T-helper 2 cell (primary cell): ENCODE results near the gene IWS1.
"Not testable (repeated sequence)": the region's sequence is repeated elsewhere in the genome, so short reads cannot be mapped to it uniquely, and the experiment has no call there.

ENCODE experiments used
- DNase-seq, 5 experiments: peaks; one replicate each; pipeline versions ENCODE4 v3.0.0 to v3.0.0-alpha.2; 2012 to 2022

Gene IWS1

GRCh38 chr2:127527001-127527804 lies 914 bp upstream of the IWS1 start:
- no peak for DNase-seq

GRCh38 chr2:127525691-127526131 lies 578 bp downstream of the IWS1 start:
- DNase-seq, result no peak

DNA sequence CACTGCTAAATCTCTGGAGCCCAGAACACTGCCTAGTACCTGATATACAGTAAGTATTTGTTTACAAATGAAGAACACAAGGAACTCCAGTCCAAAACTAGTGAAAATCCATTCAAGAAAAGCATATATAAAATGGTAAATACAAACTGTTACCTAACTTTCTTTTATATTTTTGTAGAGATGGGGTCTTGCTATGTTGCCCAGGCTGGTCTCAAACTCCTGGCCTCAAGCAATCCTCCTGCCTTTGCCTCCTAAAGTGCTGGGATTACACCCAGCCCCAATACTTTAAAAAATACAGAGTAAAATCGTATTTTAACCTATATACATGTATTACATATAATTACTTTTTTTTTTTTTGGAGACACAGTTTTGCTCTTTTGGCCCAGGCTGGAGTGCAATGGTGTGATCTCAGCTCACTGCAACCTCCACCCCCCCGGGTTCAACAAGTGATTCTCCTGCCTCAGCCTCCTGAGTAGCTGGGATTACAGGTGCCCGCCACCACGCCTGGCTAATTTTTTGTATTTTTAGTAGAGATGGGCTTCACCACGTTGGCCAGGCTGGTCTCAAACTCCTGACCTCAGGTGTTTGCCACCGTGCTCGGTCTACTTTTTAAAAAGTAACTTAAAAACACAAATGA lies 2.0 kb downstream of the IWS1 start:
- not testable (repeated sequence) for DNase-seq

DNA sequence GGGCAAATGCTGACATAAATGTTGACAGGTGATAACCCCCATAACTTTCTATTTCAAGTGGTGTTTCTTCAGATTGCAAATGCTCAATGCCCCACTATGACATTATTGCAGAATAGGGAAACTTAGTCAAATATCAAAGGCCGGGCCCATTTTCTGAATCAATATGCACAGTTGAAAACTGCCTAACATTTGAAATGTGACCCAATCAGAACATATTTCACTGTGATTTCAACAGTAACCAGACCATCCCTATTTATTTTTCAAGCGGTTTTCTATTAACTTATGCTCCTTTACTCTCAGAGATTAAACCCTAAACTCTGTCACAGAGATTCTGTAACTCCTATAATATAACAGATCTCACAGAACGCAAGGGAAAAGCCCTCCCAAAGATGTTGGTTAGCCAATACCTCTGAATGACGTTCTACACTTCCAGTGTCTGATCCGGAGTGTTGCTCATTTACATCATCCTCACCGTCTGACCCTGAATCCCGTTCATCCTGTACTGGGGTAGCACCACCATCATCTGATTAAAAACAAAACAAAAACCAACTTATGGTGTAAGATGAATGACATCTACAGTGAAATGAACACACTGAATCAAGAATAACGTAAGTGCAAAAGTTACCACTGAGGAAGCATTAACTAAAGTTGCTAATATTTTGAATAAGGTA lies 2.9 kb downstream of the IWS1 start:
- peak in 2 of 5 experiments; percentile 8 to 15 for DNase-seq

DNA sequence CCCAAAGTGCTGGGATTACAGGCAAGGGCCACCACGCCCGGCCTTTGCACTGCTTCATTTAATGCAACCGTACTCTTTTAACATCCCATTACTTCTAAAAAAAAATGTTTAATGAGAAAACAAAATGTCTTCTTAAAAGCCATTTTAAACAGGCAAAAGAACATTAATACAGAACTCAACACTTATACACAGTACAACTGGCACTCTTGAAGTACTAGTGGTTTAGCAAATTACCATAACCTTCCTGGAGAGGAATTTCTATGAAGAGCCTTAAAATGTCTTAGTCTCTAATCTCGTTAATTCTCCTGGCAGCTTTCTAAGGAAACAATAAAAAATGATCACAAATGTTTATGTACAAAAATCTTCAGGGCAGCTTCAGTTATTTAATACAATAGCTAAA lies 5.9 kb downstream of the IWS1 start:
- no peak for DNase-seq

- DNase-seq, result no peak
Measured at GRCh38 chr2:127517465-127517864, 8.8 kb downstream of the IWS1 start.

GRCh38 chr2:127516041-127516762 lies 10.1 kb downstream of the IWS1 start:
- no peak for DNase-seq

DNA sequence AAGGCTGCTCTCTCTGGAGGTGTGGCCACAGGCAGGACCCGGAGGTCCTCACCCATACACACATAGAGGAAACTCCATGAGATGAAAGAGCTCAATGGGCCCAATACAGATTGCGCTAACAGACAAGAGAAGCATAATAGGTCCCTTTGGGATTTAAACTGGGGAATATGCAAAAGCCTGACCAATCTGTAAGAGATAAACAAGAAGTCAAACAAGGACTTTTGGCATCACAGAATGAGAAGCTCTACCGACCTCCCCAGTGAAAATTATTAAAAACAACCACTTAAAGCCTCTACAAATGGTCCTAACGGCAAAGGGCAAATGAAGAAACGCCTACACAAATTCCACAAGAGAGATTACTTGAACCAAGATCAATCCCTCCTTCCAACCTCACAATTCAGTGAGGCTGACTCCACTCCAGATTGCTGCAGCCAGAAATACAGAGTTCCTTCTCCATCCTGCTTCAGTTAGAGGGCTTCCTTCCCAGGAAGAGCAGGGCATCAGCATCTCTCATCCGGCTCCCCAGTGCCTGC lies 10.8 kb downstream of the IWS1 start:
- DNase-seq, result no peak

GRCh38 chr2:127514485-127514884 lies 11.8 kb downstream of the IWS1 start:
- DNase-seq, result no peak

GRCh38 chr2:127514076-127514475 lies 12.2 kb downstream of the IWS1 start:
- DNase-seq, result no peak

GRCh38 chr2:127512362-127512761 lies 13.9 kb downstream of the IWS1 start:
- DNase-seq, result no peak

DNA sequence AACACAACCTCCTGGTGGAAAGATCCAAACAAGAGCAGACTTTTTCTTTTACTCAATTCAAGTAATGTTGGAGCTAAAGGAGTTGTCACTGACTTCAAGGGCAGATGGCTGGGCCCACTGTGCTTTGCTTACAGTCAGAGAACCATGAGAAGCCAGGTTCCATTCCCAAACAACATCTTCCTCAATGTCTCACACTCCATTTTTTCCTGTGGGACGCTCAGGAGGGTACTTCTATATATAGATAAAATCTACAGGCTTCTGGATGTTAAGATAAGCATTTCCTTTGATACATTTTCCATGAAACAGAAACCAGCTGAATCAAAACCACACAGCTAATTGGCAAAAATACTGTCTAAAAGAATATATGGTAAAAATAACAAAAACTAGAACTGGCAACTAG lies 14.4 kb downstream of the IWS1 start:
- DNase-seq, result no peak

- no peak for DNase-seq
Measured at GRCh38 chr2:127511090-127511695, 15.1 kb downstream of the IWS1 start.

DNA sequence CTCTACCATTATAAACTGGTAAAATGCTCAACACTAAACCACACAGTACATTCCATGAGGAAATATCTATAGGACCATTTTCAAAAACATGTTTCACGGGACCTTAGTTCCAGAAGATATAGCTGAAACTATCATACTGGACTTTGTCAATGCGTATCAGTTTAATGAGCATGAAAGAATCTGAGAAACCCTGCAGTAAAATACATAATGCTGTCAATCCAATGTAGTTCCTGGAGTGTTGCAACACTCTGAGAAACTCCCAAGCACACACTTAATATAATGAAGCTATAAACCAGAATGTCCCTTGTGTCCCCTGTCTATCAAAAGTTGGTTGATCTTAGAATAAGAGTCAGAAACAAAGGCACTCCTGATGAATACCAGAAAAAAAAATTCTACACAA lies 16.2 kb downstream of the IWS1 start:
- DNase-seq, result no peak

DNA sequence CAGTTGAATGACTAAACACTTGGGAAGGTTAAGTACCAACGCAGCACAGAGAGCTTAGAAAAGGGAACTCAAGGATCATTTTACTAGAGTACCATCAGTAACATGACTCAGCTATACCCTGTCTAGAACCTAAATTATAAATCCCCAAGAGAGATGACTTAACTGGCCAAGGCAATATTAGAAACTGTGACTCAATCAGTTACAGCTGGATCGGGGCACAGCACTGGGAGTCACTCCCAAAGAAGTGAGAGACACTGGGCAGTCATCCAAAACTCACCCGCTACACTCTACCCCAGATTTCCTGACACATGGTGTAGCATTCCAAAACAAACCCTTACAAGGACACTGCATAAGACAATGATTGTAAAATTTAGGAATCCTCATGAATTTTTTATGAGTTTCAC lies 17.7 kb downstream of the IWS1 start:
- no peak for DNase-seq

DNA sequence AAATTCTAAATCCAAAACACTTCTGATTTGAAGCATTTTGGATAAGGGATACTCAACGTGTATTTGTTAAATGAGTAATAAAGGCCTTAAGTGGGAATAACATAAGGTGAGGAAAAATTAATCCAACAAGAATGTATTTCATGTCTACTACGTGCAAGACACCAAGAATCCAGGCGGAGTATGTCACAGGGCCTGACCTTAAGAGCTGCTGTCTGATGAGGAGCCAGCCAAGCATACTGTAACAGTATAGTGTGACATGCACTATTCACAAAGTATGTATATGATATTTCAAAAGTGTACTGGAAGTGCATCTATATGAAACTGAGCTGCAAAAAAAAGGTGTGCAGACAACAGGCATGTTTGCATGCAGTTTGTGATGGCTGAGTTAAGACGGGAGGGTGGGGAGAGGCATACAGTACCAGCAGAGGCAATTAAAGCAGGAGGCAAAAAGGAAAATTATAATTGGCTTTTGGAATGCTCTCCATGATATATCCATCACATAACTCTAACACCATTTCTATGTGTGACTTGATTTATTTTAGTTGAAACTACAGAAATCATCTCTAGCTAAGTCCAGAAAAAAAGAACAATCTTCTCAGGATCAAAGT lies 18.2 kb downstream of the IWS1 start:
- no peak for DNase-seq

GRCh38 chr2:127506510-127506909 lies 19.8 kb downstream of the IWS1 start:
- DNase-seq, result no peak

DNA sequence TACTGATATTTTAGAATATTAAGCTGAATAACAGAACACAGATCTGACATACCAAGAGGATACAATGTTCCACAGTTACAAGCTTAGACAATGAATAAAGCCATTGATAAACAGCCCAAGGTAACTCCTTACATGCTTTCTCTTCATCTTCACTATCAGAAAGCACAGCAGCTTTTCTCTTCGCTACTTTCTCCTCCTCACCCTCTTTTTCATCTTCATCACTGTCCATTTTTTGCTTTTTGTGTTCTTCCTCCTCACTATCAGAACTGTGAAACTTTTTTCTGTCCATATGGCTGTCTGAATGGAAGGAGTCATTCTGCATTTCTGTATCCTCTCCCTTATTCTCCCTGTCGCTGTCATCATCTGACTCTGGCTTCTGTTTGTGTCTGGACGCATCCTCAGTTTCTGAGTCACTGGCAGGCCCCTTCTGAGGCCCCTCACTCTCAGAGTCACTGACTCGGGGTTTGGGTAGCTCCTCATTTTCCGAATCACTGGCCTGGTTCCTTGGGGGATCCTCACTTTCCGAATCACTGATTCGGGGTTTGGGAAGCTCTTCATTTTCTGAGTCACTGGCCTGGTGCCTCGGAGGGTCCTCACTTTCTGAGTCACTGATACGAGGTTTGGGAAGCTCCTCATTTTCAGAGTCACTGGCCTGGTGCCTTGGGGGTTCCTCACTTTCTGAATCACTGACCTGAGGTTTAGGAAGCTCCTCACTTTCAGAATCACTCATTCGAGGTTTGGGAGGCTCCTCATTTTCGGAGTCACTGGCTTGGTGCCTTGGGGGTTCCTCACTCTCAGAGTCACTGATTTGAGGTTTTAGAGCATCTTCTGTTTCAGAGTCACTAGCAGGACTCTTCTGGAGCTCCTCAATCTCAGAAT lies 21.5 kb downstream of the IWS1 start:
- DNase-seq, result no peak

DNA sequence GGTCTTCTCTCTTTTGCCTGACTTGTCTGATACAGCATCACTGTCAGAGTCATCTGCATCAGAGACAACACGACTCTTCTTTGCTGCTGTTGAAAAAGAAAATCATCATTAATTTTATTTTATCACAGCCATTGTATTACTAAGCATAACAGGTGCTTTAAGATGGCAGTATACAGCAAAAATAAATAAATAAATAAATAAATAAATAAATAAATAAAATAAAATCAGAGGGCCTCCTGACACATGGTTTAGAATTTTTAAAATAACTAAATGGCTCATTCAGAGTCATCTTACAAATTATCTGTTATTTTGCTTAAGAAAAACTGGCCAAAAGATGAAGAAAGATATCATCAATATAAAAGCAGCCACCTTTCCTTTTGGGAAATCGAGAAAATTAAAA lies 22.8 kb downstream of the IWS1 start:
- no peak for DNase-seq

GRCh38 chr2:127498386-127498785 lies 27.9 kb downstream of the IWS1 start:
- DNase-seq, result no peak

- DNase-seq, result no peak
Measured at GRCh38 chr2:127490283-127490682, 36.0 kb downstream of the IWS1 start.
